IMR-90 (cell line): ENCODE measurements around the gene CFAP58. TPM values are rescaled to one million over a fixed set of nuclear protein-coding genes. Genes with fewer than 3 reads are reported as not detected.

Source experiments
- ATAC-seq: fragments of 200-7000 bp; cut with Tn5 transposase; 2 replicates; pipeline ENCODE4 v1.9.1; 2020; ENCODE audit warnings: low read depth, mild to moderate bottlenecking, moderate library complexity
- BruUV-seq: library from RNA; stranded (reverse); fragments of 400-500 nt; replicated peaks from 2 replicates; lab custom pipeline; 2021; lab: Mats Ljungman, UMichigan
- CTCF ChIA-PET: fragments of 300-600 bp; formaldehyde crosslinking; extraction: SDS; loops from one replicate; lab custom pipeline; 2021; ENCODE audit warnings: antibody characterized with exemption; lab: Yijun Ruan, JAX
- POLR2A ChIA-PET: fragments of 300-600 bp; sonication (Branson Sonifier 250); formaldehyde crosslinking; loops from one replicate; lab custom pipeline; 2022; ENCODE audit warnings: antibody characterized with exemption; ENCODE audit not compliant: unreplicated experiment; lab: Charles Lee
- DNase-seq: peaks from one replicate; pipeline ENCODE4 v3.0.0; 2013
- H2AFZ ChIP-seq: replicated peaks from 2 replicates; pipeline ENCODE3; 2013; ENCODE audit warnings: low read length, mild to moderate bottlenecking; ENCODE audit not compliant: poor library complexity
- H2AK5ac ChIP-seq: 2 replicates; pipeline ENCODE4 v1.6.1; 2013; ENCODE audit warnings: low read depth, low read length, inconsistent platforms
- H2AK9ac ChIP-seq: replicated peaks from 2 replicates; pipeline ENCODE3; 2013; ENCODE audit warnings: mild to moderate bottlenecking, low read depth, low read length, moderate library complexity; ENCODE audit not compliant: poor library complexity
- H2BK120ac ChIP-seq: 2 replicates; pipeline ENCODE4 v1.6.1; 2013; ENCODE audit warnings: low read depth, low read length, inconsistent platforms
- H2BK15ac ChIP-seq: 3 replicates; pipeline ENCODE4 v1.6.1; 2013; ENCODE audit warnings: low read depth, low read length, inconsistent platforms
- H2BK20ac ChIP-seq: 2 replicates; pipeline ENCODE4 v1.6.1; 2013; ENCODE audit warnings: low read depth, mild to moderate bottlenecking, inconsistent platforms, low read length, moderate library complexity
- H2BK5ac ChIP-seq: 2 replicates; pipeline ENCODE4 v1.6.1; 2013; ENCODE audit warnings: mild to moderate bottlenecking, low read depth, low read length, inconsistent platforms; ENCODE audit not compliant: poor library complexity, severe bottlenecking
- H3K14ac ChIP-seq: replicated peaks from 2 replicates; pipeline ENCODE4 v1.6.1; 2013; ENCODE audit warnings: low read depth, low read length, inconsistent platforms
- H3K18ac ChIP-seq: 2 replicates; pipeline ENCODE4 v1.6.1; 2013; ENCODE audit warnings: low read depth, low read length, control low read depth
- H3K23ac ChIP-seq: 2 replicates; pipeline ENCODE4 v1.6.1; 2013; ENCODE audit warnings: low read depth, low read length, inconsistent platforms
- H3K27ac ChIP-seq: 2 replicates; pipeline ENCODE4 v1.5.1; 2013; ENCODE audit warnings: mild to moderate bottlenecking, control low read depth, low read length; ENCODE audit not compliant: insufficient read depth
- H3K27me3 ChIP-seq: 2 replicates; pipeline ENCODE4 v1.6.1; 2013; ENCODE audit warnings: low read length; ENCODE audit not compliant: control insufficient read depth, insufficient read depth
- H3K36me3 ChIP-seq: 2 replicates; pipeline ENCODE4 v1.6.1; 2013; ENCODE audit warnings: low read length, mixed read lengths; ENCODE audit not compliant: control insufficient read depth, insufficient read depth
- H3K4ac ChIP-seq: 2 replicates; pipeline ENCODE4 v1.6.1; 2013; ENCODE audit warnings: low read depth, low read length, inconsistent platforms
- H3K4me1 ChIP-seq: 2 replicates; pipeline ENCODE4 v1.6.1; 2013; ENCODE audit warnings: low read length, mixed read lengths; ENCODE audit not compliant: control insufficient read depth, insufficient read depth
- H3K4me2 ChIP-seq: 2 replicates; pipeline ENCODE4 v1.6.1; 2013; ENCODE audit warnings: low read depth, mild to moderate bottlenecking, control low read depth, low read length, moderate library complexity
- H3K4me3 ChIP-seq: 2 replicates; pipeline ENCODE4 v1.5.1; 2013; ENCODE audit warnings: low read depth, mild to moderate bottlenecking, control low read depth, low read length, moderate library complexity; ENCODE audit not compliant: insufficient read depth
- H3K56ac ChIP-seq: 2 replicates; pipeline ENCODE4 v1.6.1; 2013; ENCODE audit warnings: low read length, inconsistent platforms; ENCODE audit not compliant: insufficient read depth; ENCODE audit errors: extremely low read depth
- H3K79me1 ChIP-seq, 2 experiments: 2 replicates each; pipeline ENCODE4 v1.6.1; 2013; ENCODE audit warnings: low read length in 2 of 2, inconsistent platforms in 1 of 2, low read depth in 1 of 2
- H3K9ac ChIP-seq: 2 replicates; pipeline ENCODE4 v1.6.1; 2013; ENCODE audit warnings: low read depth, low read length, control low read depth
- H3K9me1 ChIP-seq: 2 replicates; pipeline ENCODE4 v1.6.1; 2013; ENCODE audit warnings: low read length, inconsistent platforms; ENCODE audit not compliant: insufficient read depth
- H3K9me3 ChIP-seq: 2 replicates; pipeline ENCODE4 v1.6.1; 2013; ENCODE audit warnings: low read length; ENCODE audit not compliant: control insufficient read depth, insufficient read depth
- H4K20me1 ChIP-seq: 2 replicates; pipeline ENCODE4 v1.6.1; 2013; ENCODE audit warnings: low read length, inconsistent platforms; ENCODE audit not compliant: insufficient read depth
- H4K5ac ChIP-seq: 2 replicates; pipeline ENCODE4 v1.6.1; 2013; ENCODE audit warnings: mild to moderate bottlenecking, low read depth, low read length, control low read depth
- H4K8ac ChIP-seq, 2 experiments: 2 replicates each; pipeline ENCODE4 v1.6.1; 2013; ENCODE audit warnings: low read depth in 2 of 2, low read length in 2 of 2, control low read depth in 1 of 2, inconsistent platforms in 1 of 2
- H4K91ac ChIP-seq: 2 replicates; pipeline ENCODE4 v1.6.1; 2013; ENCODE audit warnings: low read depth, low read length, inconsistent platforms; ENCODE audit not compliant: insufficient read depth
- CEBPB ChIP-seq: IDR thresholded peaks from 2 replicates; pipeline ENCODE4 v1.6.1; 2012; ENCODE audit warnings: low read depth, low read length, improper control_type of control experiment
- CHD1 ChIP-seq: IDR thresholded peaks from 2 replicates; pipeline ENCODE4 v1.6.1; 2012; ENCODE audit warnings: low read depth, low read length, improper control_type of control experiment
- ELK1 ChIP-seq: fragments of 150-350 bp; IDR thresholded peaks from 2 replicates; pipeline ENCODE4 v1.6.1; 2016; ENCODE audit warnings: low read depth, mild to moderate bottlenecking, low read length, moderate library complexity, borderline replicate concordance
- MAFK ChIP-seq: IDR thresholded peaks from 2 replicates; pipeline ENCODE4 v1.6.1; 2012; ENCODE audit warnings: low read depth, low read length, improper control_type of control experiment
- MAZ ChIP-seq: IDR thresholded peaks from 2 replicates; pipeline ENCODE4 v1.6.1; 2012; ENCODE audit warnings: low read depth, mild to moderate bottlenecking, low read length, improper control_type of control experiment, moderate library complexity, borderline replicate concordance
- NFE2L2 ChIP-seq: fragments of 150-350 bp; IDR thresholded peaks from 2 replicates; pipeline ENCODE4 v1.6.1; 2016; ENCODE audit warnings: low read depth, mild to moderate bottlenecking, low read length
- RCOR1 ChIP-seq: IDR thresholded peaks from 2 replicates; pipeline ENCODE4 v1.6.1; 2012; ENCODE audit warnings: mild to moderate bottlenecking, low read length, improper control_type of control experiment; ENCODE audit not compliant: insufficient replicate concordance
- RFX5 ChIP-seq: IDR thresholded peaks from 2 replicates; pipeline ENCODE4 v1.8.0; 2012; ENCODE audit warnings: low read depth, mild to moderate bottlenecking, low read length, moderate library complexity
- SMC3 ChIP-seq: fragments of 150-350 bp; IDR thresholded peaks from 2 replicates; pipeline ENCODE4 v1.6.1; 2016; ENCODE audit warnings: low read depth, mild to moderate bottlenecking, antibody characterized with exemption, low read length, moderate library complexity
- WGBS, 2 experiments: methylation state at CpG; one replicate each; pipeline versions ENCODE4 v1.1.5 to v1.1.7; 2013; ENCODE audit warnings: missing lambda C conversion rate in 2 of 2; ENCODE audit not compliant: insufficient read length in 1 of 2; ENCODE audit errors: extremely low coverage in 2 of 2; 5-methylcytosine and 5-hydroxymethylcytosine counted together
- dilution Hi-C: fragments of 300-500 bp; cut with HindIII; formaldehyde crosslinking; loops from one replicate; pipeline ENCODE4 v1.14.3; 2018; ENCODE audit warnings: low sequenced_read_pairs; ENCODE audit not compliant: unreplicated experiment
- in situ Hi-C: fragments of 300-500 bp; cut with MboI; formaldehyde crosslinking; loops from 3 replicates; pipeline ENCODE4 v1.14.3; 2019; ENCODE audit warnings: low sequenced_read_pairs, inconsistent platforms, mixed read lengths
- intact Hi-C: fragments of 100-400 bp; cut with micrococcal nuclease; formaldehyde crosslinking; loops from 2 replicates; pipeline ENCODE4 v1.10.0; 2022
- polyA plus RNA-seq, 3 experiments: library from polyadenylated mRNA; depleted of rRNA; stranded (reverse); fragments of >200 nt; gene quantifications; 2 replicates each; pipeline ENCODE4 v1.2.3, GENCODE V29; 2012; ENCODE audit warnings: low replicate concordance in 1 of 3
- total RNA-seq: library from RNA; depleted of rRNA; stranded (reverse); fragments of >200 nt; gene quantifications from 2 replicates; pipeline ENCODE4 v1.2.3, GENCODE V29; 2012

CFAP58 gene
- total and polyA plus RNA-seq, 2 of the 4 experiments (the other 2 are of a cell fraction) = 0.36 to 0.72 TPM

- DNase-seq = no peak
- no peaks in the 10 kb centered on the region for H3K36me3 ChIP-seq
- no peak overlapping the region for H2BK15ac ChIP-seq
- in situ Hi-C loops = no loop called here
- H2BK20ac ChIP-seq = no peak overlapping the region
- H3K9me1 ChIP-seq = no peaks in the 10 kb centered on the region
- no peak overlapping the region for H2AK9ac ChIP-seq
- dilution Hi-C loops = no loop called here
- no peak overlapping the region for H3K27ac ChIP-seq
- ATAC-seq = no peak
- H4K20me1 ChIP-seq = no peaks in the 10 kb centered on the region
- no peak overlapping the region for H3K18ac ChIP-seq
- BruUV-seq = no TSS peak
- intact Hi-C loops = loop anchor here (10.0 kb wide), 2 partner anchors 171 to 1771 kb away; no protein-coding TSS in a partner anchor
- H3K4ac ChIP-seq = no peak overlapping the region
- H4K5ac ChIP-seq = no peak overlapping the region
- H2BK5ac ChIP-seq = no peak overlapping the region
- no peak overlapping the region for H4K8ac ChIP-seq
- no peaks in the 10 kb centered on the region for H3K9me3 ChIP-seq
- ChIA-PET CTCF (interaction anchor here (0.6 kb wide), 1 partner anchor 9 kb away, joined by 4 read pairs; no protein-coding TSS in a partner anchor), POLR2A (no interaction called here)
- H2AK5ac ChIP-seq = no peak overlapping the region
- H3K9ac ChIP-seq = no peak overlapping the region
- H3K56ac ChIP-seq = no peak overlapping the region
- no peak overlapping the region for H2AFZ ChIP-seq
- no peaks in the 10 kb centered on the region for H3K4me1 ChIP-seq
- H3K79me1 ChIP-seq = no peaks in the 10 kb centered on the region
- no peak overlapping the region for H2BK120ac ChIP-seq
- WGBS, 2 experiments = no CpG with 5 or more reads among the region's 8 CpGs
- no peak overlapping the region for H3K23ac ChIP-seq
- no peak overlapping the region for H3K4me3 ChIP-seq
- H4K91ac ChIP-seq = no peak overlapping the region
- no peak overlapping the region for H3K4me2 ChIP-seq
- no peak overlapping the region for H3K14ac ChIP-seq
- peaks cover 2% of the 10 kb centered on the region; the same call in 1 of the 2 replicates for H3K27me3 ChIP-seq
- TF ChIP-seq SMC3 = no peak
- TF ChIP-seq CEBPB = no peak
- no peak for TF ChIP-seq ELK1
- TF ChIP-seq MAFK = no peak
- TF ChIP-seq RFX5 = no peak
- no peak for TF ChIP-seq RCOR1
- TF ChIP-seq NFE2L2 = no peak
- no peak for TF ChIP-seq CHD1
- TF ChIP-seq MAZ = no peak
These were observed 50.0 kb downstream of the CFAP58 start for GRCh38 chr10:104403636-104404035.
